AG04449 (cell line): ENCODE results near the gene COL4A1.

Experiments
- CTCF ChIA-PET: fragments of 350-600 bp; formaldehyde crosslinking; extraction: SDS; loops from one replicate; lab custom pipeline; 2021; ENCODE audit warnings: antibody characterized with exemption; lab: Yijun Ruan, JAX
- POLR2A ChIA-PET: fragments of 400-600, 350-600 bp; formaldehyde crosslinking; extraction: SDS; loops from one replicate; lab custom pipeline; 2020; ENCODE audit warnings: antibody characterized with exemption, inconsistent platforms; lab: Yijun Ruan, JAX
- DNase-seq: peaks from one replicate; pipeline ENCODE4 v3.0.0-alpha.2; 2010; ENCODE audit warnings: low read depth, low spot score
- H3K4me3 ChIP-seq: 2 replicates; pipeline ENCODE4 v1.5.1; 2011; ENCODE audit warnings: low read depth, mild to moderate bottlenecking, control low read depth, low read length
- CTCF ChIP-seq: IDR thresholded peaks from one replicate; pipeline ENCODE4 v1.5.1; 2011; ENCODE audit warnings: mild to moderate bottlenecking, moderate library complexity, low read length, control low read depth, inconsistent platforms; ENCODE audit not compliant: insufficient read depth; ENCODE audit errors: missing control alignments

The COL4A1 gene

GRCh38 chr13:110149036-110149435 lies 157.9 kb downstream of the COL4A1 start:
- ChIA-PET CTCF (interaction anchor here (0.9 to 1.1 kb wide), 3 partner anchors 10 to 1188 kb away, joined by 3 read pairs; no protein-coding TSS in a partner anchor), POLR2A (no interaction called here)
- TF ChIP-seq CTCF: no peak
- H3K4me3 ChIP-seq: no peak overlapping the region
- no peak for DNase-seq

GRCh38 chr13:110140099-110140498 lies 166.9 kb downstream of the COL4A1 start:
- no peak for TF ChIP-seq CTCF

GRCh38 chr13:110138700-110139036 lies 168.3 kb downstream of the COL4A1 start:
- CTCF ChIA-PET: interaction anchor here (1.2 kb wide), 1 partner anchor 11 kb away, joined by 3 read pairs; no protein-coding TSS in a partner anchor
- no peak for DNase-seq
- POLR2A ChIA-PET: no interaction called here
- H3K4me3 ChIP-seq: peak overlapping the region; percentile 63
- TF ChIP-seq CTCF: no peak

More at GRCh38 chr13:110140099-110140498, 166.9 kb downstream of the COL4A1 start:
- DNase-seq: no peak
- ChIA-PET CTCF (interaction anchor here (1.2 kb wide), 1 partner anchor 31 kb away, joined by 3 read pairs; no protein-coding TSS in a partner anchor), POLR2A (no interaction called here)
- no peak overlapping the region for H3K4me3 ChIP-seq

GRCh38 chr13:110138010-110138699 lies 168.8 kb downstream of the COL4A1 start:
- ChIA-PET CTCF (interaction anchor here (1.1 to 1.2 kb wide), 2 partner anchors 11 to 22 kb away, joined by 3 read pairs; no protein-coding TSS in a partner anchor), POLR2A (no interaction called here)
- no peak for DNase-seq
- peak overlapping the region; percentile 63 for H3K4me3 ChIP-seq
- TF ChIP-seq CTCF: no peak

- POLR2A ChIA-PET: no interaction called here
Observed at GRCh38 chr13:110137680-110138009, 169.3 kb downstream of the COL4A1 start.

More at GRCh38 chr13:110137680-110138009, 169.3 kb downstream of the COL4A1 start:
- no peak for DNase-seq
- peak; percentile 11 for TF ChIP-seq CTCF
- peak overlapping the region; percentile 63 for H3K4me3 ChIP-seq
- CTCF ChIA-PET: interaction anchor here (0.6 to 1.1 kb wide), 3 partner anchors 21 to 307 kb away, joined by 3 read pairs; no protein-coding TSS in a partner anchor
